Aorta (tissue), 5 donors: ENCODE results near the gene PERCC1. TPM values are rescaled to one million over a fixed set of nuclear protein-coding genes. Genes with fewer than 3 reads are reported as not detected.
A peak's percentile ranks its signal among the peaks of the same experiment; 100 is the strongest.

Source experiments
- ATAC-seq: fragments of 200-7000 bp; cut with Tn5 transposase; one replicate; pipeline ENCODE4 v1.9.1; 2022; ENCODE audit warnings: moderate library complexity; ENCODE audit not compliant: low FRiP score
- DNase-seq, 2 donors: peaks; one replicate each; pipeline ENCODE4 v3.0.0-alpha.2; 2020
- H3K27ac ChIP-seq, 2 donors: one replicate each; pipeline ENCODE4 v1.5.1; 2013; ENCODE audit warnings: low read length in 2 of 2, mild to moderate bottlenecking in 2 of 2, moderate library complexity in 2 of 2, control low read depth in 1 of 2, inconsistent platforms in 1 of 2, low read depth in 1 of 2
- H3K27me3 ChIP-seq, 2 donors: one replicate each; pipeline ENCODE4 v1.6.1; 2013; ENCODE audit warnings: control low read depth in 1 of 2, low read length in 1 of 2, mild to moderate bottlenecking in 1 of 2, moderate library complexity in 1 of 2; ENCODE audit not compliant: insufficient read depth in 2 of 2, control insufficient read depth in 1 of 2
- H3K36me3 ChIP-seq, 2 donors: one replicate each; pipeline ENCODE4 v1.6.1; 2013; ENCODE audit warnings: control low read depth in 1 of 2, low read length in 1 of 2, mild to moderate bottlenecking in 1 of 2; ENCODE audit not compliant: insufficient read depth in 2 of 2, control insufficient read depth in 1 of 2
- H3K4me1 ChIP-seq, 2 donors: one replicate each; pipeline ENCODE4 v1.6.1; 2013; ENCODE audit warnings: low read length in 2 of 2, control low read depth in 1 of 2, mild to moderate bottlenecking in 1 of 2, moderate library complexity in 1 of 2; ENCODE audit not compliant: insufficient read depth in 2 of 2, control insufficient read depth in 1 of 2
- H3K4me3 ChIP-seq, 2 donors: one replicate each; pipeline ENCODE4 v1.5.1; 2013; ENCODE audit warnings: low read length in 2 of 2, control low read depth in 1 of 2, mild to moderate bottlenecking in 1 of 2
- H3K9me3 ChIP-seq: one replicate; pipeline ENCODE4 v1.6.1; 2013; ENCODE audit warnings: mild to moderate bottlenecking, low read length; ENCODE audit not compliant: control insufficient read depth
- WGBS, 2 donors: extraction: QIAGEN DNeasy Blood & Tissue Kit; methylation state at CpG; one replicate each; pipeline ENCODE4 v1.1.7; 2013; 5-methylcytosine and 5-hydroxymethylcytosine counted together
- intact Hi-C, 2 donors: fragments of 100-400 bp; cut with DNase I; formaldehyde crosslinking; loops; one replicate each; pipeline versions ENCODE4 v1.14.2 to v1.15.0; 2022
- polyA plus RNA-seq, 2 donors: library from polyadenylated mRNA; stranded (reverse); fragments of 200-250 nt; gene quantifications; one replicate each; pipeline ENCODE4 v1.2.3, GENCODE V29; 2013
- total RNA-seq, 2 donors: library from RNA; stranded (reverse); fragmentation: NEBNext Ultra II Directional; extraction: Animal tissue kit (Norgen Biotek cat#: 25700); gene quantifications; one replicate each; pipeline ENCODE4 v1.2.1, GENCODE V29; 2021
- donor health status: healthy with polysubstance abuse.
- donor health status: Bipolar disorder and iron deficiency.
- donor health status: DM: no; HTN: no; CAD: no.
- donor health status: DM: no; HTN: no; CAD: no.
- donor health status: DM: yes; HTN: yes; CAD: no.

Gene PERCC1
- total and polyA plus RNA-seq, 4 donors = not detected

GRCh38 chr16:1457489-1458245 lies 26.8 kb downstream of the PERCC1 start:
- intact Hi-C loops = no loop called here
- no peaks in the 10 kb centered on the region for H3K27me3 ChIP-seq
- no peaks in the 10 kb centered on the region for H3K9me3 ChIP-seq
- ATAC-seq (no peak), DNase-seq (no peak)
- no peaks in the 10 kb centered on the region for H3K4me1 ChIP-seq
- H3K4me3 ChIP-seq = no peak overlapping the region
- H3K27ac ChIP-seq = no peak overlapping the region
- 94 to 95% methylated on average over 42 of the region's 42 CpGs for WGBS, 2 donors
- peaks cover 0 to 5% of the 10 kb centered on the region in 2 donors for H3K36me3 ChIP-seq

- DNase-seq (no peak), ATAC-seq (no peak)
- intact Hi-C loops = no loop called here
- Histone ChIP-seq H3K27ac (no peak overlapping the region), H3K4me3 (no peak overlapping the region), H3K9me3 (no peaks in the 10 kb centered on the region), H3K4me1 (no peaks in the 10 kb centered on the region), H3K36me3 (peaks cover 0 to 3% of the 10 kb centered on the region in 2 donors), H3K27me3 (no peaks in the 10 kb centered on the region)
- 93 to 94% methylated on average over 26 of the region's 26 CpGs for WGBS, 2 donors
These were observed 27.6 kb downstream of the PERCC1 start for GRCh38 chr16:1458336-1458976.

- Histone ChIP-seq H3K27ac (no peak overlapping the region), H3K36me3 (no peaks in the 10 kb centered on the region), H3K27me3 (no peaks in the 10 kb centered on the region), H3K4me3 (no peak overlapping the region), H3K9me3 (no peaks in the 10 kb centered on the region), H3K4me1 (no peaks in the 10 kb centered on the region)
- ATAC-seq (no peak), DNase-seq (no peak)
- intact Hi-C loops = no loop called here
- 87 to 89% methylated on average over 14 of the region's 14 CpGs for WGBS, 2 donors
These were observed 28.1 kb downstream of the PERCC1 start for GRCh38 chr16:1458977-1459341.

GRCh38 chr16:1459967-1460366 lies 29.1 kb downstream of the PERCC1 start:
- H3K27ac ChIP-seq = no peak overlapping the region
- no peaks in the 10 kb centered on the region for H3K4me1 ChIP-seq
- ATAC-seq = no peak
- intact Hi-C loops = no loop called here
- no peak for DNase-seq
- no peak overlapping the region for H3K4me3 ChIP-seq
- no peaks in the 10 kb centered on the region for H3K27me3 ChIP-seq
- no peaks in the 10 kb centered on the region for H3K9me3 ChIP-seq
- 72 to 87% methylated on average over 9 to 10 of the region's 10 CpGs for WGBS, 2 donors
- no peaks in the 10 kb centered on the region for H3K36me3 ChIP-seq

- no peak overlapping the region for H3K27ac ChIP-seq
- no peaks in the 10 kb centered on the region for H3K36me3 ChIP-seq
- DNase-seq = peak in 1 of 2 donors; percentile 66
- intact Hi-C loops = no loop called here
- H3K9me3 ChIP-seq = no peaks in the 10 kb centered on the region
- H3K4me3 ChIP-seq = no peak overlapping the region
- WGBS, 2 donors = 92% methylated on average over 30 of the region's 30 CpGs
- no peaks in the 10 kb centered on the region for H3K27me3 ChIP-seq
- H3K4me1 ChIP-seq = no peaks in the 10 kb centered on the region
- ATAC-seq = no peak
These were observed 29.8 kb downstream of the PERCC1 start for GRCh38 chr16:1460602-1461138.

GRCh38 chr16:1461146-1461545 lies 30.3 kb downstream of the PERCC1 start:
- no peak overlapping the region for H3K4me3 ChIP-seq
- intact Hi-C loops = no loop called here
- H3K27me3 ChIP-seq = no peaks in the 10 kb centered on the region
- no peaks in the 10 kb centered on the region for H3K36me3 ChIP-seq
- DNase-seq (no peak), ATAC-seq (no peak)
- 86 to 87% methylated on average over 24 of the region's 24 CpGs for WGBS, 2 donors
- H3K27ac ChIP-seq = no peak overlapping the region
- no peaks in the 10 kb centered on the region for H3K9me3 ChIP-seq
- H3K4me1 ChIP-seq = no peaks in the 10 kb centered on the region

GRCh38 chr16:1464196-1464893 lies 33.5 kb downstream of the PERCC1 start:
- Histone ChIP-seq H3K36me3 (no peaks in the 10 kb centered on the region), H3K4me3 (no peak overlapping the region), H3K9me3 (no peaks in the 10 kb centered on the region), H3K4me1 (no peaks in the 10 kb centered on the region), H3K27ac (no peak overlapping the region), H3K27me3 (no peaks in the 10 kb centered on the region)
- no peak for DNase-seq
- WGBS, 2 donors = 92% methylated on average over 41 of the region's 41 CpGs
- peak; percentile 24 for ATAC-seq
- intact Hi-C loops = no loop called here

GRCh38 chr16:1464894-1465566 lies 34.2 kb downstream of the PERCC1 start:
- DNase-seq (peak in 1 of 2 donors; percentile 29), ATAC-seq (no peak)
- WGBS, 2 donors = 89 to 92% methylated on average over 33 of the region's 33 CpGs
- H3K27me3 ChIP-seq = no peaks in the 10 kb centered on the region
- intact Hi-C loops = no loop called here
- no peaks in the 10 kb centered on the region for H3K9me3 ChIP-seq
- no peaks in the 10 kb centered on the region for H3K4me1 ChIP-seq
- no peak overlapping the region for H3K4me3 ChIP-seq
- no peaks in the 10 kb centered on the region for H3K36me3 ChIP-seq
- no peak overlapping the region for H3K27ac ChIP-seq
